ENCODE results near the gene EHD1.
"Not testable (repeated sequence)": the region's sequence is repeated elsewhere in the genome, so short reads cannot be mapped to it uniquely, and the experiment has no call there.

EHD1 gene

GRCh38 chr11:64823568-64824119 lies 54.8 kb downstream of the EHD1 start:
- DNase-seq, result no peak

GRCh38 chr11:64817476-64817875 lies 60.9 kb downstream of the EHD1 start:
- no peak for DNase-seq

DNA sequence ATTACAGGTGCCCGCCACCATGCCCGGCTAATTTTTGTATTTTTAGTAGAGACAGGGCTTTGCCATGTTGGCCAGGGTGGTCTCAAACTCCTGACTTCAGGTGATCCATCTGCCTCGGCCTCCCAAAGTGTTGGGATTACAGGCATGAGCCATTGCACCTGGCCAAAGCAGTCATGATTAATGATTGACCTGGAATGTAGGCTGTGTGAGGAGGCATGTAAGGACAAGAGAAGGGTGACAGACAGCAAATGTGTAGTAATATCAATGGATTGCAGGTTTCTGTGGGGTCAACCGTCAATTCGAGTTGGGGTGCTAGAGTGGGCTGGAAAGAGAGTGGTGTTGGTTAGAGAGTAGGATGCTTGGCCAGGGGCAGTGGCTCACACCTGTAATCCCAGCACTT lies 63.0 kb downstream of the EHD1 start:
- not testable (repeated sequence) for DNase-seq

DNA sequence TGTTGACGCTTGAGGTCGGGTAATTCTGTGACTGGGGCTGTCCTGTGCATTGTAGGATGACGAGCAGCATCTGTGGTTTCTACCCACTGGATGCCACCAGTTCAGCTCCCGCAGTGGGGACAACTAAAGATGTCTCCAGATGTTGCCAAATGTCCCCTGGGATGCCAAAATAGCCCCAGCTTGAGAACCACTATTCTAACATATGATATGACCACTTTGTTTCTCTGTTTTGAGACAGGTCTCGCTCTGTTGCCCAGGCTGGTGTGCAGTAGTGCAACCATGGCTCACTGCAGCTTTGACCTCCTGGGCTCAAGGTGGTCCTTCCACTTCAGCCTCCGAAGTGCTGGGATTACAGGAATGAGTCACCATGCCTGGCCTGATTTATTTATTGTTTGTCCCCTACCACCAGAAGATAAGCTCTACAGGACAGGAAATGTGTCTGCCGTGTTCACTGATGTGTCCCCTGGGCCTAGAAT lies 63.7 kb downstream of the EHD1 start:
- no peak for DNase-seq

GRCh38 chr11:64813826-64814225 lies 64.6 kb downstream of the EHD1 start:
- no peak for DNase-seq

DNA sequence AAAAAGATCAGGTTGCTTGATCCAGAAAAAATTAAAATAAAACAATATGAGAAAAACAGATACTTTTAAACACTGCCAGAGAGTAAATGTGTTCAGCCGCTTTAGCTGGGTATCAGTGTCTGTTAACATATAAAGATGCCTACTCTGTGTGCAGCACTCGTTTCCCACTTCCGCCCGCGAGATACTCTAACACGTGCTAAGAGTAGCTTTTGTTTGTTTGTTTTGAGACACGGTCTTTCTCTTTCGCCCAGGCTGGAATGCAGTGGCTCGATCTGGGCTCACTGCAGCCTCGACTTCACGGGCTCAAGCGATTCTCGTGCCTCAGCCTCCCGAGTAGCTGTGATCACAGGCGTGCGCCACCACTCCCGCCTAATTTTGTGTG lies 67.5 kb downstream of the EHD1 start:
- no peak for DNase-seq

DNA sequence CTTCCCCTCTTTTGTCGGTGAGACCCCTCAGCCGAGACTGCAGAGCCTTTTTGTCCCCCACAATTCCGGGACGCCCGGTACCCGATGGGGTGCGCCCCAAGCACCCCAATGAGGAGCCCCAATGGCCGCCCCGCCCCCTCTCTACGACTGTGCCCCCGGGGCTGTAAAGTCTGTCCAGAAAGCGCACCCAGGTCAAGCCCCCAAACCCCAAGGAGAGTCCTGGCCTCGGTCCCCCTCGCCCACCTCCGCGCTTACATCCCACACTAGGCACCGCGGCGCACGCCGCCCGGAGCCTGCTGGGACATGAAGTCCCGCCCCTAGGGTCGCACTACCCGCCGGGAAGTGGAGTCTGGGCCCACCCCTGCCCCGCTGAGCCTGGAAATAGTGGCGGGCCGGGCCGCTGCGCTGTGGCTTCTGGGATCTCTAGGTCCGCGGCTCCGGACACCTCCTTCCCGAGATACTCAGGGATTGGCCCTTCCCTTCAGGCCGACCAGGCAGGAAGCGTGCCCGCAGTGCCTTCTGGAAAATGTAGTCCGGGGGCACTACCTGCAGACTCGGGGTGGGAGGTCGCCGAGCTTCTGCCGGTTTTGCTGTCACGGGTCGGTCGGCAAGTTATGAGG lies 68.0 kb downstream of the EHD1 start, which contains the start of gene MEN1:
Gene MEN1, minus strand, starts transcription at position 281 of the 620 bp plus-strand sequence. CDS start 442 bp downstream, outside the sequence.
- peak; percentile 79 for DNase-seq

- DNase-seq, result peak; percentile 27
Measured at GRCh38 chr11:64809781-64810241, 68.6 kb downstream of the EHD1 start.

DNA sequence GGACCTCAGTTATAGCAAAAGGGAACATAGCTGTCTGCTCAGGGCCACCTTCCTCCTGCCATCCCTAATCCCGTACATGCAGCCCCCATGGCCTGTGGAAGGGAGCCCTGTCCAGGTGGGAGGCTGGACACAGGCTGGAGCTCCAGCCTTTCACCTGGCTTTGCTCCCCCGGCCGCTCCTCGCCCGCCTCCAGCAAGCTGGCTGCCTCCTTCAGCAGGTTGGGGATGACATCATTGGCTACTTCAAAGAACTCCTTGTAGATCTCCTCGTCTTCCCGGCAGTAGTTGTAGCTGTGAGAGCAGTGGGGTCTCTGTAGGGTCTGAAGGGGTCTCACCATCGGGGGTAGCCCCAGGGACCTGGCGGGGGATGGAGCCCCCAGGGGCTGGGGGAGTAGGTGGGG lies 72.9 kb downstream of the EHD1 start:
- no peak for DNase-seq

- no peak for DNase-seq
Measured at GRCh38 chr11:64804346-64805210, 73.8 kb downstream of the EHD1 start.

- no peak for DNase-seq
Measured at GRCh38 chr11:64803846-64804345, 74.5 kb downstream of the EHD1 start.

- DNase-seq, result peak; percentile 87
Measured at GRCh38 chr11:64803158-64803845, 75.1 kb downstream of the EHD1 start, which contains the start of gene MAP4K2. Gene MAP4K2 (minus strand): TSS chr11:64803214. CDS start chr11:64803149, 65 bp downstream.

- peak; percentile 42 for DNase-seq
Measured at GRCh38 chr11:64802370-64803157, 75.9 kb downstream of the EHD1 start.

Measured in stimulated activated CD4-positive, alpha-beta T cell treated with anti-CD3 and anti-CD28 coated beads, Interleukin-4, amount 100 ng/mL, for 1 hour (primary cell).